ENCODE results near the gene PARD3B. TPM values are rescaled to one million over a fixed set of nuclear protein-coding genes. Genes with fewer than 3 reads are reported as not detected.

PARD3B gene
- polyA plus RNA-seq, 3 donors, result not detected

DNA sequence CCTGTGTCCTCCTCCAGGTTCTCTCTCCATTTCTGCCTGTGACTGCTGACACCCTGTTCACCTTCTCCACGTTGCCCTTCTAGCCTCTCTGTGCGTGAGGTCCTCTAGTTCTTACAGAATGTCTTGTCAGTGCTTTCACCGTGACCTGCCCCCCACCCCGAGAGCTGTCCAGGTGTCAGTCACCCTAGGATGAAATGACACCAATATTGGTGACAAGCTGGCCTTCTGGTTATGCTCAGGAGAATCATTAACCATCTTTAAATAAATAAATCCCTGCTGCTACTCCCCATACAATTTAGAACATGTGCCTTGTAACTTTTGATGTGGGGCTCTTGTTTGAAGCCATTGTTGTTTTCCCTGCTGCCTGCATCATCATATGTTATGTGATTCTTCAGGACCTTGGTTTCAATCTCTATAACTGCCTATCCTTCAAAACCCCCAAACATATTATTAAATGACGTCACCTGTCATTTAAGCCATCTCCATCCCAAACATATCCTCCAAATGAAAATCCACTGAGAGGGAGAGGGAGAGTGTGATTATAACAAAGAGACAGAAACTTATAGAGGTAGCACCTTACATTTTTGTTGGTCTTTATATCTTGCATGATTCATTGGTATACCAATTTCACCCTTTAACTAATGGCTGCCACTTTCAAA is 496.3 kb downstream of the PARD3B start:
- H3K4me3 Mint-ChIP-seq, result no peak overlapping the region
- H3K4me1 Mint-ChIP-seq, result no peaks in the 10 kb centered on the region
- peaks cover 0 to 1% (median 0%) of the 10 kb centered on the region in 3 donors for H3K27me3 Mint-ChIP-seq (ENCODE audit: low read depth in 3 of 3)

GRCh38 chr2:205043285-205043684 is 498.0 kb downstream of the PARD3B start:
- H4K20me1 ChIP-seq (ENCODE audit: insufficient read depth, low read length), result no peaks in the 10 kb centered on the region
- H3K27me3 ChIP-seq (ENCODE audit: control insufficient read depth in 2 of 2, insufficient read depth in 2 of 2, low read length in 2 of 2), result no peaks in the 10 kb centered on the region
- no peak overlapping the region for H3K27ac ChIP-seq (ENCODE audit: low read depth in 1 of 2, low read length in 2 of 2)
- H3K79me2 ChIP-seq (ENCODE audit: insufficient read depth, low read length), result no peaks in the 10 kb centered on the region
- H3K27ac Mint-ChIP-seq, result no peak overlapping the region
- H3K4me1 ChIP-seq (ENCODE audit: control insufficient read depth in 1 of 2, insufficient read depth in 2 of 2, low read length in 2 of 2), result no peaks in the 10 kb centered on the region
- H3K27me3 Mint-ChIP-seq (ENCODE audit: low read depth in 3 of 3), result peaks cover 0 to 1% (median 0%) of the 10 kb centered on the region in 3 donors
- no peak overlapping the region for H3K4me3 Mint-ChIP-seq
- H3K4me3 ChIP-seq (replicated peaks in 1 of 3; ENCODE audit: low read depth in 2 of 3, low read length in 3 of 3), result no peak overlapping the region
- intact Hi-C loops (cut with micrococcal nuclease), result no loop called here
- H2AFZ ChIP-seq (ENCODE audit: insufficient read depth, low read depth, low read length, poor library complexity, severe bottlenecking), result no peak overlapping the region
- TF ChIP-seq, protein P1, sequence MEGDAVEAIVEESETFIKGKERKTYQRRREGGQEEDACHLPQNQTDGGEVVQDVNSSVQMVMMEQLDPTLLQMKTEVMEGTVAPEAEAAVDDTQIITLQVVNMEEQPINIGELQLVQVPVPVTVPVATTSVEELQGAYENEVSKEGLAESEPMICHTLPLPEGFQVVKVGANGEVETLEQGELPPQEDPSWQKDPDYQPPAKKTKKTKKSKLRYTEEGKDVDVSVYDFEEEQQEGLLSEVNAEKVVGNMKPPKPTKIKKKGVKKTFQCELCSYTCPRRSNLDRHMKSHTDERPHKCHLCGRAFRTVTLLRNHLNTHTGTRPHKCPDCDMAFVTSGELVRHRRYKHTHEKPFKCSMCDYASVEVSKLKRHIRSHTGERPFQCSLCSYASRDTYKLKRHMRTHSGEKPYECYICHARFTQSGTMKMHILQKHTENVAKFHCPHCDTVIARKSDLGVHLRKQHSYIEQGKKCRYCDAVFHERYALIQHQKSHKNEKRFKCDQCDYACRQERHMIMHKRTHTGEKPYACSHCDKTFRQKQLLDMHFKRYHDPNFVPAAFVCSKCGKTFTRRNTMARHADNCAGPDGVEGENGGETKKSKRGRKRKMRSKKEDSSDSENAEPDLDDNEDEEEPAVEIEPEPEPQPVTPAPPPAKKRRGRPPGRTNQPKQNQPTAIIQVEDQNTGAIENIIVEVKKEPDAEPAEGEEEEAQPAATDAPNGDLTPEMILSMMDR (IDR thresholded peaks at IDR 0.05), result no peak
- H3K9ac ChIP-seq (ENCODE audit: insufficient read depth, low read length, poor library complexity, severe bottlenecking), result no peak overlapping the region
- H3K9me3 Mint-ChIP-seq, result peaks cover 0 to 6% (median 2%) of the 10 kb centered on the region in 7 donors
- H3K4me2 ChIP-seq (replicated peaks; ENCODE audit: extremely low read depth, low read length, poor library complexity, severe bottlenecking), result no peak overlapping the region
- peaks cover 0 to 3% of the 10 kb centered on the region in 2 donors for H3K9me3 ChIP-seq (replicated peaks in 1 of 2; ENCODE audit: control insufficient read depth in 1 of 2, insufficient read depth in 1 of 2, low read length in 2 of 2)
- DNase-seq, result no peak
- H3K36me3 Mint-ChIP-seq, result no peaks in the 10 kb centered on the region
- H3K4me1 Mint-ChIP-seq, result no peaks in the 10 kb centered on the region
- no peaks in the 10 kb centered on the region for H3K36me3 ChIP-seq (replicated peaks in 1 of 2; ENCODE audit: control insufficient read depth in 1 of 2, insufficient read depth in 2 of 2, low read length in 2 of 2)

More for the DNA sequence above, 496.3 kb downstream of the PARD3B start:
- Histone ChIP-seq H3K4me1 (ENCODE audit: control insufficient read depth in 1 of 2, insufficient read depth in 2 of 2, low read length in 2 of 2) (no peaks in the 10 kb centered on the region), H3K9ac (ENCODE audit: insufficient read depth, low read length, poor library complexity, severe bottlenecking) (no peak overlapping the region), H3K79me2 (ENCODE audit: insufficient read depth, low read length) (no peaks in the 10 kb centered on the region), H2AFZ (ENCODE audit: insufficient read depth, low read depth, low read length, poor library complexity, severe bottlenecking) (no peak overlapping the region), H3K9me3 (replicated peaks in 1 of 2; ENCODE audit: control insufficient read depth in 1 of 2, insufficient read depth in 1 of 2, low read length in 2 of 2) (no peaks in the 10 kb centered on the region), H4K20me1 (ENCODE audit: insufficient read depth, low read length) (no peaks in the 10 kb centered on the region), H3K36me3 (replicated peaks in 1 of 2; ENCODE audit: control insufficient read depth in 1 of 2, insufficient read depth in 2 of 2, low read length in 2 of 2) (no peaks in the 10 kb centered on the region), H3K4me3 (replicated peaks in 1 of 3; ENCODE audit: low read depth in 2 of 3, low read length in 3 of 3) (no peak overlapping the region), H3K4me2 (replicated peaks; ENCODE audit: extremely low read depth, low read length, poor library complexity, severe bottlenecking) (no peak overlapping the region), H3K27ac (ENCODE audit: low read depth in 1 of 2, low read length in 2 of 2) (no peak overlapping the region), H3K27me3 (ENCODE audit: control insufficient read depth in 2 of 2, insufficient read depth in 2 of 2, low read length in 2 of 2) (no peaks in the 10 kb centered on the region)
- H3K27ac Mint-ChIP-seq, result no peak overlapping the region
- 75% methylated on average over 4 of the region's 5 CpGs for WGBS (ENCODE audit: insufficient coverage)
- intact Hi-C loops (cut with micrococcal nuclease), result no loop called here
- no peaks in the 10 kb centered on the region for H3K36me3 Mint-ChIP-seq
- TF ChIP-seq, protein P1 (IDR thresholded peaks at IDR 0.05), result no peak
- DNase-seq, result no peak
- peaks cover 0 to 6% (median 2%) of the 10 kb centered on the region in 7 donors for H3K9me3 Mint-ChIP-seq

Measured in CD14-positive monocyte (primary cell).